ENCODE data around the gene IBSP.

The IBSP gene

DNA sequence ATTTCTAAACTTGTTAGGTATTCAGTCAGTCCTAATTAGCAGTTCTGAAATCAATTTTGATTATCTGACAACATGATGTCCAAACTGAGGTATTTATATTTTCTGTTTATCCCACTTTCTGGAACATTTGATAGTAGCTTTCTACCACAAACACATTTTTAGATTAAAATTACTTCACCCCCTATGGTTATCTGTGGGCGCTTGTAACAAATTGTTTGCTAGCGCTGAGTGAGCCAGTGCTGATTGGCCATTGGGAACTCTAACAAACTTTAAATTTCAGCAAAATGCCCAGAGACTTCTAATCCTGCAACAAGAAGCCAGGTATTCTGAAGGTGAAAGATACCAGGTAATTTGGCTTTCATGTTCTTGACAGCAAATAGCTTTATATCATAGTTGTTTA is 33.3 kb downstream of the IBSP start, which contains the start of gene MEPE:
TSS of gene MEPE (plus strand) at position 301 of the 400 bp plus-strand sequence. CDS start 1,746 bp downstream, outside the sequence.
- no peak for TF ChIP-seq Cebpa-rat (IDR thresholded peaks at IDR 0.05)
- no peaks in the 10 kb centered on the region for H3K9me3 ChIP-seq (replicated peaks in 1 of 11)

DNA sequence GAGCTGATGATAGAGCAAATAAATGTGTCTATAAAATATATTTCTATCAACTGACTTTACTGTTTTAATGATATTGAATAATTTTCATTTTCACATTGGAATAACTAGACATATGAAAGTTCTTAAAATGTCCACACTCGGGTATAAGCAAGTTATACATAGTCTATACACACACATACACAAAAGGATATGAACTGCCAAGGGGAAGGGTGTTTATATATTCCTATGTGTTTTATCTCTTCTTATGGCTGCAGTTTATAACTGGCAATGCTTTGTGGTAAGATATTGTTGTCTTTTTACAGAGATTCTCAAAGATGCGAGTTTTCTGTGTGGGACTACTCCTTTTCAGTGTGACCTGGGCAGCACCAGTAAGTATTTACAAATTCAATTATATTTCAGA is 35.0 kb downstream of the IBSP start:
- no peak overlapping the region for H3K4me3 ChIP-seq
- no peaks in the 10 kb centered on the region for H4K20me1 ChIP-seq
- TF ChIP-seq Cebpa-rat (IDR thresholded peaks at IDR 0.05), result no peak
- H3K27ac ChIP-seq, result peak overlapping the region in 4 of 11 experiments; percentile 64 to 88 (median 78); a peak in 6 of 22 replicates
- H3K27me3 ChIP-seq, result no peaks in the 10 kb centered on the region
- H3K36me3 ChIP-seq, result no peaks in the 10 kb centered on the region
- peak overlapping the region in 3 of 11 experiments; percentile 58 to 89 (median 79); a peak in 5 of 22 replicates for H3K4me2 ChIP-seq
- no peaks in the 10 kb centered on the region for H3K9me3 ChIP-seq (replicated peaks in 1 of 11)
- peaks cover 0 to 81% (median 2%) of the 10 kb centered on the region in 10 experiments; a peak in 9 of 20 replicates for H3K4me1 ChIP-seq
- peak overlapping the region in 2 of 11 experiments; percentile 67 to 73; a peak in 4 of 22 replicates for H3K9ac ChIP-seq

More for the DNA sequence above, 33.3 kb downstream of the IBSP start, which contains the start of gene MEPE:
- Histone ChIP-seq H3K27ac (peak within 1 kb of the TSS in 2 of 11 experiments; percentile 84 to 88; a peak in 2 of 22 replicates), H3K4me1 (peaks cover 0 to 71% (median 0%) of the 10 kb centered on the region in 10 experiments; a peak in 9 of 20 replicates), H3K4me2 (peak within 1 kb of the TSS in 3 of 11 experiments; percentile 23 to 79 (median 58); a peak in 5 of 22 replicates), H3K36me3 (no peaks in the 10 kb centered on the region), H3K4me3 (no peak within 1 kb of the TSS), H4K20me1 (no peaks in the 10 kb centered on the region), H3K9ac (no peak within 1 kb of the TSS), H3K27me3 (no peaks in the 10 kb centered on the region)

DNA sequence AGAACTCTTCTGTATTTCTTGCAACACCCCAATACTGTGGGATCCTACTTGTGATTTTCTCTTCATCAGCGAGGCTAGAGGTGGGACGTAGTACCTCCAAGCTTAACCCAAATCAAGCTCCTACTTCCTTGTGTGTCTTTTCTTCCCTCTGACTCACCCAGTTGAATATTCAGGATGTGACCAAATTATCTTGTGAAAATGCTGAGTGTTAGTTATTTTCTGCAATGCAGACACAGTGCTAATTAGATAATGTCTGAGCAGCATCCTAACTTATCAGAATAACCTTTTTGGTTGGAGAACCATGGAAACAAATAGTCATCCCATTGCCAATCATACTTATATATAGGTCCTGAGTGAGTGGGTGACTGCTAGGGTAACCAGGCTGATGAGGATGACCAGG is 35.8 kb downstream of the IBSP start:
- H3K9ac ChIP-seq, result peak overlapping the region in 4 of 11 experiments; percentile 45 to 73 (median 58); a peak in 7 of 22 replicates
- TF ChIP-seq Cebpa-rat (IDR thresholded peaks at IDR 0.05), result no peak
- peaks cover 0 to 89% (median 2%) of the 10 kb centered on the region in 10 experiments; a peak in 9 of 20 replicates for H3K4me1 ChIP-seq
- H4K20me1 ChIP-seq, result no peaks in the 10 kb centered on the region
- peak overlapping the region in 4 of 11 experiments; percentile 64 to 88 (median 78); a peak in 8 of 22 replicates for H3K27ac ChIP-seq
- no peaks in the 10 kb centered on the region for H3K9me3 ChIP-seq (replicated peaks in 1 of 11)
- H3K4me3 ChIP-seq, result no peak overlapping the region
- H3K36me3 ChIP-seq, result no peaks in the 10 kb centered on the region
- H3K4me2 ChIP-seq, result peak overlapping the region in 5 of 11 experiments; percentile 1 to 89 (median 58); a peak in 8 of 22 replicates
- H3K27me3 ChIP-seq, result no peaks in the 10 kb centered on the region

DNA sequence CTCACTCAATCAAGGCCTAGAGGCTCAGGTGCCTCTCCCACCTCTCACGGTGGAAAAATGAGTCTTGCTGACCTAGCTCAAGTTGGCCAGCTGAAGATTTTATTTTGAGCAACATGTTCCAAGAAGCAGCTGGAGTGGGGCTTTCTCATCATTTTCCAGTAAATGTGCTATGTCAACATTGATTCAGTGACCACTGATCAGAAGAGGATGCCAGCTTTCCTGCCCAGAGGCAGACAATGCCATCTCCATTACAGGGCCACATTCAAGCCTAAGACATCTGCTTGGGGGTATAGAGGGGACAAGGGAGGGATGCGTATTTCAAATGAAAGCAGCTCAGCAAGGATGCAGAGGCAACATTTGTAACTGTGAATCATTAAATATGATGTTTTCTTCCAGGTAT is 36.4 kb downstream of the IBSP start:
- no peaks in the 10 kb centered on the region for H3K27me3 ChIP-seq
- no peaks in the 10 kb centered on the region for H3K9me3 ChIP-seq (replicated peaks in 1 of 11)
- peaks cover 0 to 95% (median 2%) of the 10 kb centered on the region in 10 experiments; a peak in 9 of 20 replicates for H3K4me1 ChIP-seq
- no peaks in the 10 kb centered on the region for H4K20me1 ChIP-seq
- H3K27ac ChIP-seq, result peak overlapping the region in 4 of 11 experiments; percentile 64 to 88 (median 78); a peak in 8 of 22 replicates
- H3K36me3 ChIP-seq, result no peaks in the 10 kb centered on the region
- H3K9ac ChIP-seq, result peak overlapping the region in 4 of 11 experiments; percentile 45 to 73 (median 58); a peak in 7 of 22 replicates
- H3K4me3 ChIP-seq, result no peak overlapping the region
- TF ChIP-seq Cebpa-rat (IDR thresholded peaks at IDR 0.05), result no peak
- H3K4me2 ChIP-seq, result peak overlapping the region in 5 of 11 experiments; percentile 1 to 89 (median 58); a peak in 8 of 22 replicates

GRCh38 chr4:87838205-87838604 is 38.9 kb downstream of the IBSP start:
- Histone ChIP-seq H4K20me1 (no peaks in the 10 kb centered on the region), H3K27me3 (no peaks in the 10 kb centered on the region), H3K4me1 (peaks cover 0 to 98% (median 17%) of the 10 kb centered on the region in 10 experiments; a peak in 17 of 20 replicates), H3K4me3 (no peak overlapping the region), H3K9me3 (replicated peaks in 1 of 11) (no peaks in the 10 kb centered on the region), H3K4me2 (peak overlapping the region in 3 of 11 experiments; percentile 56 to 79 (median 58); a peak in 5 of 22 replicates), H3K27ac (peak overlapping the region in 3 of 11 experiments; percentile 37 to 88 (median 50); a peak in 4 of 22 replicates), H3K36me3 (no peaks in the 10 kb centered on the region), H3K9ac (peak overlapping the region in 2 of 11 experiments; percentile 51 to 66; a peak in 4 of 22 replicates)
- no peak for TF ChIP-seq Cebpa-rat (IDR thresholded peaks at IDR 0.05)

- no peak for TF ChIP-seq Cebpa-rat (IDR thresholded peaks at IDR 0.05)
- Histone ChIP-seq H4K20me1 (no peaks in the 10 kb centered on the region), H3K4me3 (no peak overlapping the region), H3K36me3 (no peaks in the 10 kb centered on the region), H3K27ac (peak overlapping the region in 3 of 11 experiments; percentile 37 to 88 (median 50); a peak in 7 of 22 replicates), H3K9me3 (replicated peaks in 1 of 11) (no peaks in the 10 kb centered on the region), H3K4me1 (peaks cover 6 to 98% (median 23%) of the 10 kb centered on the region in 10 experiments; a peak in 19 of 20 replicates), H3K4me2 (peak overlapping the region in 5 of 11 experiments; percentile 10 to 79 (median 56); a peak in 6 of 22 replicates), H3K27me3 (no peaks in the 10 kb centered on the region), H3K9ac (peak overlapping the region in 3 of 11 experiments; percentile 51 to 66 (median 54); a peak in 4 of 22 replicates)
Measured at GRCh38 chr4:87838890-87839591, 39.7 kb downstream of the IBSP start.

DNA sequence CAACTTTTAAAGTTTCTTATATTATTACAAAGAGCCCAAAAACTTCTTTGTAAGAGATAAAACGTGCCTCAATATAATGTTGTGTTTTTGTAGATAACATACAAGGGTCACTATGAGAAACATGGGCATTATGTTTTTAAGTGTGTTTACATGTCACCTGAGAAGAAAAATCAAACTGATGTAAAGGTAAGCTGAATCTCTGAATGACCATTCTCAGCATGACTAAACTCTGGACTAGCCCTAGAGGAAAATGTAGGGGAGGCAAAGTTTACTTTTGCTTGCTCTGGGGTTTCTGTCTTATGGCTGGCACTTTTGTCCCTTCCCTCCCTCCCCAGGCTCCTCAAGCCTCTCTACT is 40.2 kb downstream of the IBSP start:
- Histone ChIP-seq H3K4me2 (peak overlapping the region in 3 of 11 experiments; percentile 29 to 79 (median 33); a peak in 5 of 22 replicates), H3K27me3 (no peaks in the 10 kb centered on the region), H3K4me1 (peaks cover 10 to 97% (median 28%) of the 10 kb centered on the region in 10 experiments), H4K20me1 (no peaks in the 10 kb centered on the region), H3K9me3 (replicated peaks in 1 of 11) (no peaks in the 10 kb centered on the region), H3K27ac (peak overlapping the region in 7 of 11 experiments; percentile 0 to 88 (median 35); a peak in 10 of 22 replicates), H3K36me3 (no peaks in the 10 kb centered on the region), H3K9ac (peak overlapping the region in 3 of 11 experiments; percentile 32 to 66 (median 54); a peak in 4 of 22 replicates), H3K4me3 (no peak overlapping the region)
- TF ChIP-seq Cebpa-rat (IDR thresholded peaks at IDR 0.05), result no peak

DNA sequence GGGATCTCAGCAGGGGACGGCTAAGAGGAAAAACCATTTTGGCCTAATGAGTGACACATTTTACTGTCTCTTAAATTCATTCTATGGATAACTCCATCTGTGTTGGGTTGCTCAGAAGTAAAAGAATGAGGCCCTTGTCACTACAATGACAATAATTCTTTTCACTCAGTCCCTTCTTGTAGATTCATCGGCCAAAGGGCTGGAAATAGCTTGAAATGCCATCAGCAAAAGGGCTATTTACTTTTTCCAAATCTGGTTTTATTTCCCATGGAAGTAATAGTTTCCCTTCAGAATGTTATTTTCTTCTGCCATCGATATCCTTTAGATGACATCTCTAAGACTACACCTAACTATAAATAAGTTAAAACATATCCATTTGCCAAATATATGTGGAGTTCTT is 40.8 kb downstream of the IBSP start:
- Histone ChIP-seq H3K9me3 (replicated peaks in 1 of 11) (no peaks in the 10 kb centered on the region), H3K4me2 (peak overlapping the region in 3 of 11 experiments; percentile 29 to 79 (median 33); a peak in 5 of 22 replicates), H3K27me3 (no peaks in the 10 kb centered on the region), H3K4me1 (peaks cover 11 to 97% (median 33%) of the 10 kb centered on the region in 10 experiments), H4K20me1 (no peaks in the 10 kb centered on the region), H3K27ac (peak overlapping the region in 7 of 11 experiments; percentile 0 to 88 (median 35); a peak in 9 of 22 replicates), H3K9ac (peak overlapping the region in 3 of 11 experiments; percentile 32 to 66 (median 54); a peak in 4 of 22 replicates), H3K36me3 (no peaks in the 10 kb centered on the region), H3K4me3 (no peak overlapping the region)
- no peak for TF ChIP-seq Cebpa-rat (IDR thresholded peaks at IDR 0.05)
